C1 segment of cervical spinal cord (tissue), 14 donors: ENCODE measurements around the gene CSF2RB.
A peak's percentile ranks its signal among the peaks of the same experiment; 100 is the strongest.

ENCODE experiments used
- DNase-seq, 14 donors: peaks; one replicate each; lab custom pipeline; 2025; lab: John Stamatoyannopoulos, UW

Gene CSF2RB

GRCh38 chr22:36921309-36922104, 8.1 kb downstream of the CSF2RB start:
- peak in 1 of 14 donors; percentile 21 for DNase-seq

- no peak for DNase-seq
These were observed 8.7 kb downstream of the CSF2RB start for GRCh38 chr22:36922105-36922608.

GRCh38 chr22:36922711-36923110, 9.3 kb downstream of the CSF2RB start:
- DNase-seq, result no peak

- DNase-seq, result no peak
These were observed 9.8 kb downstream of the CSF2RB start for GRCh38 chr22:36923131-36923788.

GRCh38 chr22:36924151-36924698, 10.8 kb downstream of the CSF2RB start:
- DNase-seq, result no peak

- DNase-seq, result no peak
These were observed 12.2 kb downstream of the CSF2RB start for GRCh38 chr22:36925388-36926290.

GRCh38 chr22:36926309-36926708, 12.9 kb downstream of the CSF2RB start:
- DNase-seq, result no peak

GRCh38 chr22:36926721-36927435, 13.4 kb downstream of the CSF2RB start:
- no peak for DNase-seq

GRCh38 chr22:36927671-36928070, 14.2 kb downstream of the CSF2RB start:
- no peak for DNase-seq

GRCh38 chr22:36928196-36928595, 14.8 kb downstream of the CSF2RB start:
- no peak for DNase-seq

GRCh38 chr22:36928786-36929535, 15.5 kb downstream of the CSF2RB start:
- no peak for DNase-seq

GRCh38 chr22:36929621-36930020, 16.2 kb downstream of the CSF2RB start:
- no peak for DNase-seq

- no peak for DNase-seq
These were observed 16.9 kb downstream of the CSF2RB start for GRCh38 chr22:36930041-36930935.

- DNase-seq, result no peak
These were observed 18.0 kb downstream of the CSF2RB start for GRCh38 chr22:36931446-36931845.

GRCh38 chr22:36933629-36934417, 20.4 kb downstream of the CSF2RB start:
- no peak for DNase-seq

GRCh38 chr22:36934418-36935312, 21.2 kb downstream of the CSF2RB start:
- DNase-seq, result no peak

GRCh38 chr22:36935313-36935610, 21.8 kb downstream of the CSF2RB start:
- no peak for DNase-seq
